HUES64 (cell line): ENCODE measurements around the gene UNK.
"Not testable (repeated sequence)": the region's sequence is repeated elsewhere in the genome, so short reads cannot be mapped to it uniquely, and the experiment has no call there.

Experiments
- H3K27ac ChIP-seq: 2 replicates; pipeline ENCODE4 v1.7.0; 2013; ENCODE audit warnings: low read depth, low read length, inconsistent platforms
- H3K27me3 ChIP-seq: 2 replicates; pipeline ENCODE4 v1.6.1; 2013; ENCODE audit warnings: mild to moderate bottlenecking, low read length; ENCODE audit not compliant: insufficient read depth
- H3K36me3 ChIP-seq: 2 replicates; pipeline ENCODE4 v1.6.1; 2013; ENCODE audit warnings: mild to moderate bottlenecking, low read length; ENCODE audit not compliant: insufficient read depth
- H3K4me1 ChIP-seq: 2 replicates; pipeline ENCODE4 v1.6.1; 2013; ENCODE audit warnings: mild to moderate bottlenecking, low read length, moderate library complexity; ENCODE audit not compliant: insufficient read depth
- H3K4me3 ChIP-seq: 2 replicates; pipeline ENCODE4 v1.5.1; 2013; ENCODE audit warnings: mild to moderate bottlenecking, low read length, moderate library complexity
- H3K9ac ChIP-seq: 2 replicates; pipeline ENCODE4 v1.6.1; 2013; ENCODE audit warnings: mild to moderate bottlenecking, low read depth, low read length
- H3K9me3 ChIP-seq: 2 replicates; pipeline ENCODE4 v1.6.1; 2013; ENCODE audit warnings: low read depth, low read length; ENCODE audit not compliant: insufficient read depth
- WGBS: fragments of 150-250, 120-280 bp; methylation state at CpG from one replicate; pipeline ENCODE4 v1.1.7; 2013; ENCODE audit warnings: missing lambda C conversion rate; 5-methylcytosine and 5-hydroxymethylcytosine counted together

Gene UNK

GRCh38 chr17:75849724-75850123 is 65.1 kb downstream of the UNK start:
- no peaks in the 10 kb centered on the region for H3K27me3 ChIP-seq
- WGBS: 93% methylated on average over 9 of the region's 9 CpGs
- no peaks in the 10 kb centered on the region for H3K9me3 ChIP-seq
- no peak overlapping the region for H3K9ac ChIP-seq
- peaks cover 48% of the 10 kb centered on the region for H3K36me3 ChIP-seq
- no peak overlapping the region for H3K4me3 ChIP-seq
- no peak overlapping the region for H3K27ac ChIP-seq
- peaks cover 6% of the 10 kb centered on the region; the same call in 1 of the 2 replicates for H3K4me1 ChIP-seq

GRCh38 chr17:75850928-75851692 is 66.5 kb downstream of the UNK start:
- 97% methylated on average over 12 of the region's 12 CpGs for WGBS
- Histone ChIP-seq H3K4me3 (no peak overlapping the region), H3K4me1 (peaks cover 6% of the 10 kb centered on the region; the same call in 1 of the 2 replicates), H3K9ac (no peak overlapping the region), H3K27ac (no peak overlapping the region), H3K9me3 (no peaks in the 10 kb centered on the region), H3K27me3 (no peaks in the 10 kb centered on the region), H3K36me3 (peaks cover 48% of the 10 kb centered on the region)

GRCh38 chr17:75851693-75851991 is 67.0 kb downstream of the UNK start:
- not testable (repeated sequence) for H3K27me3 ChIP-seq, H3K4me1 ChIP-seq, H3K4me3 ChIP-seq, H3K9ac ChIP-seq, H3K9me3 ChIP-seq, H3K27ac ChIP-seq
- H3K36me3 ChIP-seq: peaks cover 44% of the 10 kb centered on the region
- WGBS: 97% methylated on average over 15 of the region's 15 CpGs

GRCh38 chr17:75853433-75853832 is 68.8 kb downstream of the UNK start:
- Histone ChIP-seq H3K36me3 (peaks cover 27% of the 10 kb centered on the region), H3K27me3 (no peaks in the 10 kb centered on the region), H3K4me3 (no peak overlapping the region), H3K9me3 (no peaks in the 10 kb centered on the region), H3K27ac (no peak overlapping the region), H3K4me1 (peaks cover 10% of the 10 kb centered on the region), H3K9ac (no peak overlapping the region)
- 90% methylated on average over 6 of the region's 7 CpGs for WGBS

GRCh38 chr17:75854101-75854748 is 69.6 kb downstream of the UNK start:
- peak overlapping the region; percentile 90 for H3K4me3 ChIP-seq
- WGBS: 43% methylated on average over 7 of the region's 7 CpGs

GRCh38 chr17:75854881-75855309 is 70.3 kb downstream of the UNK start:
- Histone ChIP-seq H3K4me1 (peaks cover 10% of the 10 kb centered on the region), H3K4me3 (peak overlapping the region; percentile 90), H3K36me3 (peaks cover 14% of the 10 kb centered on the region), H3K27me3 (no peaks in the 10 kb centered on the region), H3K9ac (peak overlapping the region; percentile 45), H3K27ac (no peak overlapping the region), H3K9me3 (no peaks in the 10 kb centered on the region)
- WGBS: under 1% methylated on average over 19 of the region's 19 CpGs

More at GRCh38 chr17:75854101-75854748, 69.6 kb downstream of the UNK start:
- H3K27ac ChIP-seq: no peak overlapping the region
- no peaks in the 10 kb centered on the region for H3K9me3 ChIP-seq
- peaks cover 10% of the 10 kb centered on the region for H3K4me1 ChIP-seq
- H3K9ac ChIP-seq: peak overlapping the region; percentile 45
- H3K27me3 ChIP-seq: no peaks in the 10 kb centered on the region
- H3K36me3 ChIP-seq: peaks cover 21% of the 10 kb centered on the region

- Histone ChIP-seq H3K4me1 (peaks cover 10% of the 10 kb centered on the region), H3K27ac (peak within 1 kb of the TSS; percentile 97), H3K27me3 (no peaks in the 10 kb centered on the region), H3K9ac (peak within 1 kb of the TSS; percentile 87), H3K4me3 (peak within 1 kb of the TSS; percentile 90), H3K9me3 (no peaks in the 10 kb centered on the region), H3K36me3 (peaks cover 12% of the 10 kb centered on the region)
- under 1% methylated on average over 58 of the region's 58 CpGs for whole genome bisulfite sequencing
Observed at GRCh38 chr17:75855310-75856061, 70.9 kb downstream of the UNK start, which contains the start of gene WBP2. Gene WBP2, minus strand, starts transcription at chr17:75855335. Its CDS starts 38 bp downstream, at chr17:75855297.

- peak overlapping the region; percentile 97 for H3K27ac ChIP-seq
Observed at GRCh38 chr17:75856062-75856756, 71.6 kb downstream of the UNK start.

GRCh38 chr17:75859358-75859757 is 74.8 kb downstream of the UNK start:
- not testable (repeated sequence) for H3K4me3 ChIP-seq, H3K27me3 ChIP-seq, H3K36me3 ChIP-seq, H3K27ac ChIP-seq, H3K9me3 ChIP-seq, H3K9ac ChIP-seq, H3K4me1 ChIP-seq
- 91% methylated on average over 10 of the region's 10 CpGs for WGBS

More at GRCh38 chr17:75856062-75856756, 71.6 kb downstream of the UNK start:
- Histone ChIP-seq H3K9me3 (no peaks in the 10 kb centered on the region), H3K27me3 (no peaks in the 10 kb centered on the region), H3K36me3 (peaks cover 5% of the 10 kb centered on the region), H3K9ac (peak overlapping the region; percentile 87), H3K4me3 (peak overlapping the region; percentile 90), H3K4me1 (peaks cover 10% of the 10 kb centered on the region)
- 4% methylated on average over 24 of the region's 24 CpGs for WGBS

GRCh38 chr17:75861927-75862317 is 77.3 kb downstream of the UNK start:
- Histone ChIP-seq H3K27ac (no peak overlapping the region), H3K9ac (no peak overlapping the region), H3K9me3 (no peaks in the 10 kb centered on the region), H3K4me1 (no peaks in the 10 kb centered on the region), H3K4me3 (no peak overlapping the region), H3K27me3 (no peaks in the 10 kb centered on the region), H3K36me3 (no peaks in the 10 kb centered on the region)
- WGBS: 95% methylated on average over 9 of the region's 9 CpGs
